HepG2 (cell line): ENCODE measurements around the gene TMEM253. TPM values are rescaled to one million over a fixed set of nuclear protein-coding genes. Genes with fewer than 3 reads are reported as not detected.

ENCODE experiments used
- HNF4A ChIP-seq: sonication (generic); formaldehyde crosslinking; IDR thresholded peaks from 2 replicates; pipeline ENCODE4 v1.4.0; 2020; ENCODE audit warnings: missing genetic modification reagents
- NAIF1 ChIP-seq: sonication (generic); formaldehyde crosslinking; IDR thresholded peaks from 2 replicates; pipeline ENCODE4 v1.5.0; 2020; ENCODE audit warnings: mild to moderate bottlenecking, missing genetic modification reagents, borderline replicate concordance
- NCOA5 ChIP-seq: sonication (generic); formaldehyde crosslinking; IDR thresholded peaks from 2 replicates; pipeline ENCODE4 v1.4.0; 2020; ENCODE audit warnings: missing genetic modification reagents
- POLR2G ChIP-seq: fragments of 200-400 bp; formaldehyde crosslinking; IDR thresholded peaks from 2 replicates; pipeline ENCODE4 v1.6.1; 2018; ENCODE audit warnings: mild to moderate bottlenecking, low read depth, low read length, moderate library complexity
- RAD21 ChIP-seq: fragments of 450-650 bp; formaldehyde crosslinking; IDR thresholded peaks from 2 replicates; pipeline ENCODE4 v1.5.0; 2020; ENCODE audit warnings: mild to moderate bottlenecking
- RCOR2 ChIP-seq: IDR thresholded peaks from 2 replicates; pipeline ENCODE4 v1.6.1; 2016; ENCODE audit warnings: missing biosample characterization, missing genetic modification reagents
- SAP130 ChIP-seq: IDR thresholded peaks from 2 replicates; pipeline ENCODE4 v1.6.1; 2016; ENCODE audit warnings: low read depth
- TEAD3 ChIP-seq: optimal IDR thresholded peaks from 2 replicates; pipeline ENCODE3; 2016; ENCODE audit warnings: borderline replicate concordance
- YEATS4 ChIP-seq: sonication (generic); formaldehyde crosslinking; IDR thresholded peaks from 2 replicates; pipeline ENCODE4 v1.4.0; 2020; ENCODE audit warnings: missing genetic modification reagents, borderline replicate concordance
- ZEB1 ChIP-seq: IDR thresholded peaks from 2 replicates; pipeline ENCODE4 v1.6.1; 2012; ENCODE audit warnings: mild to moderate bottlenecking, low read depth, inconsistent platforms; ENCODE audit not compliant: insufficient replicate concordance
- ZFYVE20 ChIP-seq: sonication (generic); formaldehyde crosslinking; IDR thresholded peaks from 2 replicates; pipeline ENCODE4 v1.8.0; 2023; ENCODE audit warnings: low read depth, mild to moderate bottlenecking, moderate library complexity, missing genetic modification reagents, borderline replicate concordance
- ZNF24 ChIP-seq: fragments of 450-650 bp; IDR thresholded peaks from 2 replicates; pipeline ENCODE4 v1.6.1; 2017; ENCODE audit warnings: antibody characterized with exemption, mild to moderate bottlenecking
- ZNF296 ChIP-seq: sonication (generic); formaldehyde crosslinking; conservative IDR thresholded peaks from 2 replicates; pipeline ENCODE4 v1.5.0; 2020; ENCODE audit warnings: mild to moderate bottlenecking, missing genetic modification reagents
- ZNF558 ChIP-seq: sonication (generic); formaldehyde crosslinking; IDR thresholded peaks from 2 replicates; pipeline ENCODE4 v1.9.0; 2022; ENCODE audit warnings: mild to moderate bottlenecking, missing genetic modification reagents, borderline replicate concordance
- ZNF607 ChIP-seq: sonication (generic); formaldehyde crosslinking; IDR thresholded peaks from 2 replicates; pipeline ENCODE4 v1.5.1; 2020; ENCODE audit warnings: missing genetic modification reagents, mild to moderate bottlenecking, borderline replicate concordance
- ZNF772 ChIP-seq: sonication (generic); formaldehyde crosslinking; IDR thresholded peaks from 2 replicates; pipeline ENCODE4 v1.5.0; 2020; ENCODE audit warnings: mild to moderate bottlenecking, missing genetic modification reagents
- ZSCAN20 ChIP-seq: sonication (generic); formaldehyde crosslinking; IDR thresholded peaks from 2 replicates; pipeline ENCODE4 v1.4.0; 2020; ENCODE audit warnings: missing genetic modification reagents, mild to moderate bottlenecking, borderline replicate concordance
- polyA plus RNA-seq, 8 experiments: library from polyadenylated mRNA; depleted of rRNA in 3 of 8; stranded (reverse) in 7 of 8; unstranded in 1 of 8; fragments of >200 nt; fragmentation: Illumina TruSeq in 4 of 8; extraction: Trizol in 4 of 8; gene quantifications; 2 replicates each; pipeline versions ENCODE4 v1.2.1 to v1.2.3, GENCODE V29; 2011 to 2016; ENCODE audit warnings: low read depth in 4 of 8, missing spikeins in 1 of 8, mixed read lengths in 1 of 8; ENCODE audit not compliant: insufficient read depth in 1 of 8
- total RNA-seq, 5 experiments: library from RNA; depleted of rRNA; stranded (reverse); fragments of >200 nt; fragmentation: Illumina TruSeq; extraction: Trizol; gene quantifications; 2 replicates each; pipeline ENCODE4 v1.2.3, GENCODE V29; 2016; ENCODE audit warnings: low read depth in 1 of 5
- TF ChIP-seq, protein P1 (sequence below): sonication (generic); formaldehyde crosslinking; IDR thresholded peaks from 2 replicates; pipeline ENCODE4 v1.9.0; 2021; ENCODE audit warnings: missing genetic modification reagents, borderline replicate concordance
- TF ChIP-seq, protein P2 (sequence below): IDR thresholded peaks from 2 replicates; pipeline ENCODE4 v1.4.0; 2020; ENCODE audit warnings: mild to moderate bottlenecking, missing genetic modification reagents
- TF ChIP-seq, protein P3 (sequence below): sonication (generic); formaldehyde crosslinking; IDR thresholded peaks from 2 replicates; pipeline ENCODE4 v1.5.0; 2020; ENCODE audit warnings: mild to moderate bottlenecking, missing genetic modification reagents, moderate library complexity

Gene TMEM253
- total and polyA plus RNA-seq, 2 of the 13 experiments (the other 11 are each of a cell fraction or from before 2014, with no cell fraction given): 0.29 to 0.45 TPM

DNA sequence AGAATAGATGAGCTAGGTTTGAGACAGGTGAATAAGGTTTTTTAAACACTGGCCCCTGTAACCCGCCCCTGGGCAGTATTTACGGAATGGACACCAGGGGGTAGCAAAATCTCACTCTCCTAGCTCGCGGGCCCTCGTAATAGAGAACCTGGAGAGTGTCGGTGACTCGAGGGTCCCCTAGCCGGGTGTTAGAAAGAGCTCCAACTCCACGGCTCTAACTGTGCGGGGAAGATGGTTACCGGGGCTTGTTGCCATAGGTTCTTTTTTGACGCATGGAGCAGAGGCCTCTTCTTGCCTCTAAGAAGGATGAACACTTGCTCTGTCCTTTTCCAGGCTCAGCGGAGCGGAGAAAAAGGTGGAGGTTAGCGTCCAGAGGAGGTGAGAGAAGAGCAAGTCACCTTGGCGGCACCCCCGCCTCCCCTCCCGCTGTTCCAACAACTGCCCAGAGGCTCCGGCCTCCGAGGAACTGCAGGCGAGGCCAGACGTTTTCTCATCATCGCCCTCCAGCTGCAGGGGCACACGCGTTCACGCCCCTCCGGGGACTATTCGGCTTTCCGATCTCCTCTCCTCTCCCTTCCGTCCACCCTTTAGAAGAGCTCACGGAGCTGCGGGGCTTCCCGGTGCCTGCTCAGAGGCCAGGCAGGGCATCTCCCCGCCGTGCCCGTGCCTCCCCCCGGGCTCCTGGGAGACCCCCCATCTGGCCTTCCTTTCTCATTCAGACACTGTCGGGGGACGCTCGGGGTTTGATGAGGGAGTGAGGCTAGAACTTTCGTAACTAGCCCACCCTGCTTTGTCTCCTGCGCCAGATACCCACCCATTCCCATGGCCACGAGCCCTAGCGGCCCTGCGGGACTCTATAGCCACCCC is 32.1 kb upstream of the TMEM253 start (continued):
- TF ChIP-seq ZNF24: no peak
- no peak for TF ChIP-seq YEATS4 (CRISPR knock-in tag)
- TF ChIP-seq, protein P1, sequence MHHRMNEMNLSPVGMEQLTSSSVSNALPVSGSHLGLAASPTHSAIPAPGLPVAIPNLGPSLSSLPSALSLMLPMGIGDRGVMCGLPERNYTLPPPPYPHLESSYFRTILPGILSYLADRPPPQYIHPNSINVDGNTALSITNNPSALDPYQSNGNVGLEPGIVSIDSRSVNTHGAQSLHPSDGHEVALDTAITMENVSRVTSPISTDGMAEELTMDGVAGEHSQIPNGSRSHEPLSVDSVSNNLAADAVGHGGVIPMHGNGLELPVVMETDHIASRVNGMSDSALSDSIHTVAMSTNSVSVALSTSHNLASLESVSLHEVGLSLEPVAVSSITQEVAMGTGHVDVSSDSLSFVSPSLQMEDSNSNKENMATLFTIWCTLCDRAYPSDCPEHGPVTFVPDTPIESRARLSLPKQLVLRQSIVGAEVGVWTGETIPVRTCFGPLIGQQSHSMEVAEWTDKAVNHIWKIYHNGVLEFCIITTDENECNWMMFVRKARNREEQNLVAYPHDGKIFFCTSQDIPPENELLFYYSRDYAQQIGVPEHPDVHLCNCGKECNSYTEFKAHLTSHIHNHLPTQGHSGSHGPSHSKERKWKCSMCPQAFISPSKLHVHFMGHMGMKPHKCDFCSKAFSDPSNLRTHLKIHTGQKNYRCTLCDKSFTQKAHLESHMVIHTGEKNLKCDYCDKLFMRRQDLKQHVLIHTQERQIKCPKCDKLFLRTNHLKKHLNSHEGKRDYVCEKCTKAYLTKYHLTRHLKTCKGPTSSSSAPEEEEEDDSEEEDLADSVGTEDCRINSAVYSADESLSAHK (CRISPR knock-in tag): no peak
- no peak for TF ChIP-seq ZNF558
- TF ChIP-seq SAP130: peak; percentile 50
- TF ChIP-seq NCOA5 (CRISPR knock-in tag): no peak
- TF ChIP-seq ZEB1: peak; percentile 60
- TF ChIP-seq, protein P2, sequence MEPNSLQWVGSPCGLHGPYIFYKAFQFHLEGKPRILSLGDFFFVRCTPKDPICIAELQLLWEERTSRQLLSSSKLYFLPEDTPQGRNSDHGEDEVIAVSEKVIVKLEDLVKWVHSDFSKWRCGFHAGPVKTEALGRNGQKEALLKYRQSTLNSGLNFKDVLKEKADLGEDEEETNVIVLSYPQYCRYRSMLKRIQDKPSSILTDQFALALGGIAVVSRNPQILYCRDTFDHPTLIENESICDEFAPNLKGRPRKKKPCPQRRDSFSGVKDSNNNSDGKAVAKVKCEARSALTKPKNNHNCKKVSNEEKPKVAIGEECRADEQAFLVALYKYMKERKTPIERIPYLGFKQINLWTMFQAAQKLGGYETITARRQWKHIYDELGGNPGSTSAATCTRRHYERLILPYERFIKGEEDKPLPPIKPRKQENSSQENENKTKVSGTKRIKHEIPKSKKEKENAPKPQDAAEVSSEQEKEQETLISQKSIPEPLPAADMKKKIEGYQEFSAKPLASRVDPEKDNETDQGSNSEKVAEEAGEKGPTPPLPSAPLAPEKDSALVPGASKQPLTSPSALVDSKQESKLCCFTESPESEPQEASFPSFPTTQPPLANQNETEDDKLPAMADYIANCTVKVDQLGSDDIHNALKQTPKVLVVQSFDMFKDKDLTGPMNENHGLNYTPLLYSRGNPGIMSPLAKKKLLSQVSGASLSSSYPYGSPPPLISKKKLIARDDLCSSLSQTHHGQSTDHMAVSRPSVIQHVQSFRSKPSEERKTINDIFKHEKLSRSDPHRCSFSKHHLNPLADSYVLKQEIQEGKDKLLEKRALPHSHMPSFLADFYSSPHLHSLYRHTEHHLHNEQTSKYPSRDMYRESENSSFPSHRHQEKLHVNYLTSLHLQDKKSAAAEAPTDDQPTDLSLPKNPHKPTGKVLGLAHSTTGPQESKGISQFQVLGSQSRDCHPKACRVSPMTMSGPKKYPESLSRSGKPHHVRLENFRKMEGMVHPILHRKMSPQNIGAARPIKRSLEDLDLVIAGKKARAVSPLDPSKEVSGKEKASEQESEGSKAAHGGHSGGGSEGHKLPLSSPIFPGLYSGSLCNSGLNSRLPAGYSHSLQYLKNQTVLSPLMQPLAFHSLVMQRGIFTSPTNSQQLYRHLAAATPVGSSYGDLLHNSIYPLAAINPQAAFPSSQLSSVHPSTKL (CRISPR knock-in tag): peak; percentile 5; the same call in 1 of the 2 replicates
- peak; percentile 21; the same call in 1 of the 2 replicates for TF ChIP-seq RCOR2 (CRISPR knock-in tag)
- peak; percentile 5 for TF ChIP-seq TEAD3
- peak; percentile 54; the same call in 1 of the 2 replicates for TF ChIP-seq ZNF772 (CRISPR knock-in tag)
- TF ChIP-seq, protein P3, sequence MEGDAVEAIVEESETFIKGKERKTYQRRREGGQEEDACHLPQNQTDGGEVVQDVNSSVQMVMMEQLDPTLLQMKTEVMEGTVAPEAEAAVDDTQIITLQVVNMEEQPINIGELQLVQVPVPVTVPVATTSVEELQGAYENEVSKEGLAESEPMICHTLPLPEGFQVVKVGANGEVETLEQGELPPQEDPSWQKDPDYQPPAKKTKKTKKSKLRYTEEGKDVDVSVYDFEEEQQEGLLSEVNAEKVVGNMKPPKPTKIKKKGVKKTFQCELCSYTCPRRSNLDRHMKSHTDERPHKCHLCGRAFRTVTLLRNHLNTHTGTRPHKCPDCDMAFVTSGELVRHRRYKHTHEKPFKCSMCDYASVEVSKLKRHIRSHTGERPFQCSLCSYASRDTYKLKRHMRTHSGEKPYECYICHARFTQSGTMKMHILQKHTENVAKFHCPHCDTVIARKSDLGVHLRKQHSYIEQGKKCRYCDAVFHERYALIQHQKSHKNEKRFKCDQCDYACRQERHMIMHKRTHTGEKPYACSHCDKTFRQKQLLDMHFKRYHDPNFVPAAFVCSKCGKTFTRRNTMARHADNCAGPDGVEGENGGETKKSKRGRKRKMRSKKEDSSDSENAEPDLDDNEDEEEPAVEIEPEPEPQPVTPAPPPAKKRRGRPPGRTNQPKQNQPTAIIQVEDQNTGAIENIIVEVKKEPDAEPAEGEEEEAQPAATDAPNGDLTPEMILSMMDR (CRISPR knock-in tag): peak; percentile 88
- TF ChIP-seq ZNF296 (CRISPR knock-in tag): no peak
- no peak for TF ChIP-seq NAIF1 (CRISPR knock-in tag)
- TF ChIP-seq ZFYVE20 (CRISPR knock-in tag): no peak
- no peak for TF ChIP-seq ZNF607 (CRISPR knock-in tag)
- TF ChIP-seq HNF4A (CRISPR knock-in tag): no peak
- TF ChIP-seq POLR2G: peak; percentile 18; the same call in 1 of the 2 replicates
- TF ChIP-seq RAD21 (CRISPR knock-in tag): peak; percentile 87
- no peak for TF ChIP-seq ZSCAN20 (CRISPR knock-in tag)
